GM21526 (cell line): ENCODE data around the gene TPX2.
A peak's percentile ranks its signal among the peaks of the same experiment; 100 is the strongest.
"Not testable (repeated sequence)": the region's sequence is repeated elsewhere in the genome, so short reads cannot be mapped to it uniquely, and the experiment has no call there.

Experiments
- ATAC-seq: cut with Tn5 transposase; IDR thresholded peaks from one replicate; pipeline ENCODE4 v1.9.1; 2021; ENCODE audit warnings: moderate library complexity; ENCODE audit not compliant: unreplicated experiment, low FRiP score

The TPX2 gene

DNA sequence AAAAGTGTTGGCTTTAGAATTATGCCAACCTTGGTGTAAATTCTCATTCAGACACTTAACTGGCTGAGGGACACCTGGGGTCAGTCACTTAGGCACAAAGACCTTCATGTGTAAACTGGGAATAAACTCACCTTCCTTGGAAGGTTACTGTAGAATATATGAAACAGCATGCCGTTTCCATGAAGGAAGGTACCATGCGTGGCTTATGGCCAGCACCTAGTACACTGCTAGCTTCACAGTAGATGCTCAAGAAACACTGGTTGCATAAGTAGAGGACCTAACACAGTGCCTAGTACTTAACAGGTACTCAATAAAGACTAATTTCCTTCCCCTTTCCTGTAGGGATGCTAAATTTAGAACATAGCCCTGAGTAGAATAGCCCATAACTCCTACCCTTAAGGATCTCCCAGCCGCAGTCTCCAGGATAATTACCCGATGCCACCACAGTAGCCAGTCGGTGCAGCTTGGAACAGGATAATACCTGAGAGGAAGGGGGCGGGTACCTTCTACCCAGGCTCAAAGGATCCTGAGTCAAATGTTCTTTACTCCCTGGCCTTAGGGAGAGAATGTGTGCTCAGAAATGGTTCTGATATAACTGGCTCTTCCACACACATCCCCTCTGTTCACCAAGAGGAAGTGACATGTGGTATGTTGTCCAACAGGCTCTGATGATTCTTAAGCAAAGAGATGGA lies 20.0 kb upstream of the TPX2 start:
- no peak for ATAC-seq

- ATAC-seq: no peak
These were observed 19.2 kb upstream of the TPX2 start for GRCh38 chr20:31719644-31720485.

DNA sequence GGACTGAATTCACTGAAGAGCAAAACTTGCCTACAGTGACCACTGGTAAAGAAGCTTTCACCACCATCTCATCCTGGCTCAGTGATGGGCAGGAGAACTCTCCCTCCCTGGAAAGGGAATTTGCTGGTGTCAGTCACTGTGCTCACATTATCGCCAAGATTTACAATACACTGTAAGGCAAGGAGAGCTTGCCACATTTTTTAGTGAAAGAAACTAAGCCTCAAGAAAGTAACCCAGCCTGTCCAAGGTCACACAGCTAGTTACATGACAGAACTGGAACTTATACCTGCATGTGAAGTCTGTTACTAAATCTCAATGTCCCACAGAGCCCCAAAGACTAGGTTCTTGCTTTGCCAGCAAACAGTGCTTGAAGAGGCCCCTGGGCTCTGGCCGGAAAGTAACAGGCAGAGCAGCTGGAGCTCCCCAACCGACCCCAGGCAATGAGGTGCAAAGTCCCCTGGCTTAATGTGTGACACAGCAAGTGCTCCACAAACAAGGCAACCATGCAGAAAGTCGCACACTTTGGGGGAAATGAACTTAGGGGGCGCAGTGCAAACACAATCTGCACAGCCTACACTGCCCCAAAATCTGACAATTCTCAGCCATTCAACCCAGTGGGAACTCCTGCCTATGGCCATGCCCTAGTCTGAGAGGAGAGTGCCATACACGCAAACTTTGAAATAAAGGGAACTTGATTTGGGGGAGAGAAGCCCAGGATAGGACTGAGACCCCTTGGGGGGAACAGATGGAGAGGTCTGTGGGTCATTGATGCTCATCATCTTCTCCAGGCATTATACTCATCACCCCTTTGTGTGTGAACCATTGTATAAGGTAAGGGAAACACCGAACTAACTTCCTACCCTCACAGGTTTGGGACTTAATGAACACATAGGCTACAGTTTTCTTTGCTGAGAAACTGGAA lies 18.3 kb upstream of the TPX2 start:
- ATAC-seq: no peak

GRCh38 chr20:31721408-31722256 lies 17.5 kb upstream of the TPX2 start:
- no peak for ATAC-seq

- ATAC-seq: no peak
These were observed 16.6 kb upstream of the TPX2 start, which contains the start of gene BCL2L1 for GRCh38 chr20:31722257-31723068. Gene BCL2L1 (minus strand): TSS chr20:31722868. CDS start chr20:31722218, 650 bp downstream.

- no peak for ATAC-seq
These were observed 16.1 kb upstream of the TPX2 start for GRCh38 chr20:31723069-31723318.

GRCh38 chr20:31723319-31724078 lies 15.6 kb upstream of the TPX2 start:
- ATAC-seq: peak; percentile 80

- no peak for ATAC-seq
These were observed 7.8 kb upstream of the TPX2 start for GRCh38 chr20:31731321-31731717.

DNA sequence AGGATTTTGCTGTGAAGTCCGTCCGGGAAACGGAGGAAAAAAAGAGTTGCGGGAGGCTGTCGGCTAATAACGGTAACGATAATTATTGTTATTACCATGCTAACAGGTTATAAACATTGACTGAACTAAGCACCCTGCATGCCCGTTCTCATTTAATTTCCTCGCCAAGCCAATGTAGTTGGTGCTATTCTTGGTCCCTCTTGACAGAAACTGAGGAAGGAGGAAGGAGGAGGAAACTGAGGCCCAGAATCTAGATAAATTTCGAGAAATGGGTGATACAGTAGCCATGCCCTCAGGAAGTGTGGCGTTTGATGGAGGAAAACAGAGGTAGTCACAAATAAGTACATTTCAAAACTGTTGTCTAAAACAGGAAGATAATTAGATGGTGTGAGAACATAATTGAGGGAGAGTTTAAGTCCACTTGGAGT lies 474 bp downstream of the TPX2 start:
- peak; percentile 12 for ATAC-seq

DNA sequence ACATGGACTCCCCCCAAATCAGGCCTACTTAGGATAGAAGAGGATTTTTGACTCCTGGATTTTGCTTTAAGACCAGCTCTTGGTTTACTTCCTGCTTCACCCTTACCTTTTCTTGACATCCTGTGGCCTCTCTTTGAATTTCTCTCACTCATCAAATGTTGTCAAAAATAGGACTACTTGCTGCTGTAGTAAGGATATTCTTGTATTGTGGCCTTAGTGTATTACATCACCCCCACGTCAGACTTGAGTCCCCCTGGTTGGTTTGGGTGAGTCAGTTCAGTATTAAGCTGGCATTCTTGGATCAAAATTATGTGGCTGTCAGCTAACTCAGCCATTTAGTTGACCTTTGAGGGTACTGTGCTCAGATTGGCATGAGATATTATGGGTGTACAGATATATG lies 1.1 kb downstream of the TPX2 start:
- no peak for ATAC-seq

DNA sequence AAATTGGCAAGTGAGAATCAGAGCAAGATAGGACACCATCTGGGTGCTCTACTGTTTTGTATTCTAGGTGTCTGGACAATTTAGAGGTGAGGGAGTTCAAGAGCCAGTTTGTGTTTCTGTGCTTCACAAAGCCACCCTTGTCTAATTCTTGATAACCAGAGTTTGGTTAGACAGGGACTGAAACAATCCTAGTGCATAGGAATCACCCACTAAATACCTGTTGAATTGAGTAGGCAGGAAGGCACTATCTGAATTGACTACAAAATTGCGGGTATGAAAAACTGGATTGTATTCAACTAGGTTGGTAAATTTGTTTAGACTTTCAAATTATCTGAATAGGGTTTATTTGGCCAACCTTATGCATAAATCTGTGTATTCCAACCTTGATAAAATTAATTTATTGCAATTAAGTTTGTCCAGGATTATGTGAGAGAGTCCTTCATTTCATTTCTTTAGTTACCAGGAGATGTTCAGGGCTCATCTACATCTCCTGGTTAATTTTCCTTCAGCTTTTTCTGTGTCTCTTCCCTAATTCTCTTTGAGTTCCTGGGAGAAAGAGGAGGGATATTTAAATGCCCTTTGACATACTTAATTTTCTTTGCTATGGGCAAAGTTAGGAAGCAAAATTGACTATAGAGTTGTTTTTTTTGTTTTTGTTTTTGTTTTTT lies 1.7 kb downstream of the TPX2 start:
- no peak for ATAC-seq

- ATAC-seq: no peak
These were observed 7.2 kb downstream of the TPX2 start for GRCh38 chr20:31746068-31746878.

GRCh38 chr20:31747028-31747427 lies 7.9 kb downstream of the TPX2 start:
- not testable (repeated sequence) for ATAC-seq

- ATAC-seq: no peak
These were observed 8.6 kb downstream of the TPX2 start for GRCh38 chr20:31747640-31748039.

GRCh38 chr20:31749223-31749622 lies 10.1 kb downstream of the TPX2 start:
- ATAC-seq: no peak

DNA sequence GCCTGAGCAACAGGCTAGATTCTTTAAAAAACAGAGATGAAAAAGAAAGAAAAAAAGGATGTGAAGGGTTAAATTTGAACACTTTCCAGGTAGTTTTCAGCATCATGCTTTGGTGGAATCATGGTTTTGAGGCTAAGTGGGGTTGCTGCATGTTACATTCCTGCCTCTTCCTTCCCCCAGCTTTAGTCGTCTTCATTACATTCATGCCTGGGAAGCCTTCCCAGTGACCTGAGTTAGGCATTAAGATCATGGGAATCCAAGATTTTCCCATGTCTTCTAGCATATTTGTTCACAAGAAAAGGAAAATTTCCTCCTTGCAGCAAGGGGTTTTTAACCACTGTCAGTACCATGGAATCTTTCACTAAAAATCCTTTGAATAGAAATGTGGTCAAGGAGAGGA lies 12.0 kb downstream of the TPX2 start:
- ATAC-seq: no peak

DNA sequence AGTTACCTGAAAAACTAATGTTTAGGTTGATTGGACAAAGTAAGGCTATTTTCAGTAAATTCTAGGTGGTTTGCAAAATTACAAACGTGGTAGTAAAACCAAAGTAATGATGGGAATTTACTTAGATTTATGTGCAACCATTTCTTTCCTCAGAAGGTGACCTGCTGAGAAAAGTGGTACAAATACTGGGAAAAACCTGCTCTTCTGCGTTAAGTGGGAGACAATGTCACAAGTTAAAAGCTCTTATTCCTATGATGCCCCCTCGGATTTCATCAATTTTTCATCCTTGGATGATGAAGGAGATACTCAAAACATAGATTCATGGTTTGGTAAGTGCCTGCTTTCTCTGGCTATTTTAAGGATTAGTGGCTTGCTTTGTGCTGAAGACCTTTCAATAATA lies 18.2 kb downstream of the TPX2 start:
- ATAC-seq: no peak
